Tibial artery (tissue), 4 donors: ENCODE measurements around the gene PCDH9.

ENCODE experiments used
- DNase-seq, 2 donors: peaks; one replicate each; pipeline ENCODE4 v3.0.0-alpha.2; 2019
- H3K27ac ChIP-seq, 2 donors: fragments of 200-600 bp; sonication (generic) in 1 of 2; 1 replicate in 1 of 2; 2 replicates in 1 of 2; pipeline ENCODE4 v1.5.1; 2018 to 2019; ENCODE audit warnings: mild to moderate bottlenecking in 1 of 2
- H3K27me3 ChIP-seq, 2 donors: fragments of 200-600 bp; sonication (generic) in 1 of 2; one replicate each; pipeline versions ENCODE4 v1.5.1 to v1.6.0; 2016 to 2019
- H3K36me3 ChIP-seq, 3 donors: fragments of 200-600 bp; sonication (generic) in 2 of 3; one replicate each; pipeline ENCODE4 v1.5.1; 2016 to 2019; ENCODE audit warnings: mild to moderate bottlenecking in 2 of 3
- H3K4me1 ChIP-seq, 4 donors: fragments of 200-600 bp; sonication (generic) in 2 of 4; 1 replicate in 3 of 4; 2 replicates in 1 of 4; pipeline ENCODE4 v1.5.1; 2016 to 2019
- H3K4me3 ChIP-seq, 2 donors: fragments of 200-600 bp; sonication (generic) in 1 of 2; 1 replicate in 1 of 2; 2 replicates in 1 of 2; pipeline ENCODE4 v1.5.1; 2018 to 2019; ENCODE audit warnings: mild to moderate bottlenecking in 2 of 2
- H3K9me3 ChIP-seq, 3 donors: fragments of 200-600 bp; sonication (generic) in 1 of 3; one replicate each; pipeline ENCODE4 v1.5.1; 2016 to 2019
- CTCF ChIP-seq, 2 experiments: fragments of 200-600 bp in 1 of 2; fragments of 450-650 bp in 1 of 2; IDR thresholded peaks; one replicate each; pipeline ENCODE4 v1.5.1; 2017 to 2019; ENCODE audit warnings: antibody characterized with exemption in 2 of 2, mild to moderate bottlenecking in 1 of 2, moderate library complexity in 1 of 2
- intact Hi-C: fragments of 100-400 bp; cut with DNase I; formaldehyde crosslinking; loops from one replicate; pipeline ENCODE4 v1.15.0; 2023; ENCODE audit warnings: low total_unique reads

The PCDH9 gene

GRCh38 chr13:67117010-67117550 lies 113.1 kb downstream of the PCDH9 start:
- DNase-seq, result no peak
- Histone ChIP-seq H3K9me3 (no peaks in the 10 kb centered on the region), H3K27me3 (no peaks in the 10 kb centered on the region), H3K27ac (no peak overlapping the region), H3K4me3 (no peak overlapping the region), H3K4me1 (no peaks in the 10 kb centered on the region), H3K36me3 (no peaks in the 10 kb centered on the region)
- no peak for TF ChIP-seq CTCF (IDR thresholded peaks at IDR 0.05)
- intact Hi-C loops, result no loop called here

- Histone ChIP-seq H3K4me1 (no peaks in the 10 kb centered on the region), H3K4me3 (no peak overlapping the region), H3K27ac (no peak overlapping the region), H3K9me3 (peaks cover 0 to 11% (median 0%) of the 10 kb centered on the region in 3 donors), H3K27me3 (no peaks in the 10 kb centered on the region), H3K36me3 (no peaks in the 10 kb centered on the region)
- intact Hi-C loops, result no loop called here
- no peak for DNase-seq
- no peak for TF ChIP-seq CTCF (IDR thresholded peaks at IDR 0.05)
These were observed 122.2 kb downstream of the PCDH9 start for GRCh38 chr13:67107979-67108378.

GRCh38 chr13:67106502-67107057 lies 123.6 kb downstream of the PCDH9 start:
- H3K27me3 ChIP-seq, result no peaks in the 10 kb centered on the region
- TF ChIP-seq CTCF (IDR thresholded peaks at IDR 0.05), result no peak
- peaks cover 0 to 11% (median 0%) of the 10 kb centered on the region in 3 donors for H3K9me3 ChIP-seq
- intact Hi-C loops, result no loop called here
- H3K27ac ChIP-seq, result no peak overlapping the region
- H3K4me1 ChIP-seq, result no peaks in the 10 kb centered on the region
- no peak overlapping the region for H3K4me3 ChIP-seq
- DNase-seq, result no peak
- no peaks in the 10 kb centered on the region for H3K36me3 ChIP-seq

GRCh38 chr13:67101730-67102467 lies 128.2 kb downstream of the PCDH9 start:
- Histone ChIP-seq H3K4me3 (no peak overlapping the region), H3K27ac (no peak overlapping the region), H3K9me3 (no peaks in the 10 kb centered on the region), H3K4me1 (no peaks in the 10 kb centered on the region), H3K36me3 (no peaks in the 10 kb centered on the region), H3K27me3 (no peaks in the 10 kb centered on the region)
- no peak for TF ChIP-seq CTCF (IDR thresholded peaks at IDR 0.05)
- intact Hi-C loops, result no loop called here
- no peak for DNase-seq

- no peaks in the 10 kb centered on the region for H3K36me3 ChIP-seq
- no peaks in the 10 kb centered on the region for H3K9me3 ChIP-seq
- no peaks in the 10 kb centered on the region for H3K27me3 ChIP-seq
- no peak overlapping the region for H3K4me3 ChIP-seq
- intact Hi-C loops, result no loop called here
- H3K4me1 ChIP-seq, result no peaks in the 10 kb centered on the region
- H3K27ac ChIP-seq, result no peak overlapping the region
- TF ChIP-seq CTCF (IDR thresholded peaks at IDR 0.05), result no peak
- no peak for DNase-seq
These were observed 129.4 kb downstream of the PCDH9 start for GRCh38 chr13:67100730-67101129.
